Body of pancreas (tissue), 4 donors: ENCODE results near the gene RAMAC.

Experiments
- CTCF ChIP-seq, 7 experiments: fragments of 450-650 bp in 4 of 7; fragments of 200-600 bp in 3 of 7; sonication (generic) in 3 of 7; IDR thresholded peaks; one replicate each; pipeline ENCODE4 v1.5.1; 2016 to 2019; ENCODE audit warnings: antibody characterized with exemption in 7 of 7
- POLR2A ChIP-seq, 3 donors: fragments of 450-650 bp; IDR thresholded peaks; one replicate each; pipeline ENCODE4 v1.6.1; 2016; ENCODE audit warnings: antibody characterized with exemption in 3 of 3, mild to moderate bottlenecking in 2 of 3

GRCh38 chr15:82986442-82986780 is 401 bp downstream of the RAMAC start:
- TF ChIP-seq CTCF (IDR thresholded peaks at IDR 0.05) (peak in 1 of 7 experiments; percentile 11), POLR2A (IDR thresholded peaks at IDR 0.05) (no peak)
